DND-41 (cell line): ENCODE results near the gene ARIH1.

Source experiments
- CTCF ChIP-seq: IDR thresholded peaks from 2 replicates; pipeline ENCODE4 v1.5.1; 2012; ENCODE audit warnings: borderline replicate concordance, low read length, moderate library complexity, mild to moderate bottlenecking; ENCODE audit not compliant: poor library complexity, severe bottlenecking; ENCODE audit errors: extremely low read depth
- EZH2 ChIP-seq: IDR thresholded peaks from 3 replicates; pipeline ENCODE4 v1.6.1; 2012; ENCODE audit warnings: borderline replicate concordance, low read depth, mild to moderate bottlenecking, moderate library complexity, low read length, inconsistent platforms; ENCODE audit not compliant: severe bottlenecking

- no peak for TF ChIP-seq CTCF
- no peak for TF ChIP-seq EZH2
Observed at GRCh38 chr15:72426753-72427152, 47.4 kb upstream of the ARIH1 start.
